MM.1S (cell line): ENCODE measurements around the gene GPC4.

Experiments
- DNase-seq: peaks from one replicate; pipeline ENCODE4 v3.0.0-alpha.2; 2015
- H2AFZ ChIP-seq: fragments of 300-600 bp; sonication (generic); 2 replicates; pipeline ENCODE4 v1.6.0; 2016; ENCODE audit warnings: antibody characterized with exemption, low read length
- H3F3A ChIP-seq: fragments of 300-600 bp; sonication (generic); 2 replicates; pipeline ENCODE4 v1.6.1; 2016; ENCODE audit warnings: mild to moderate bottlenecking, antibody characterized with exemption, low read length, moderate library complexity, mixed read lengths; ENCODE audit not compliant: insufficient read depth
- H3K27ac ChIP-seq: fragments of 300-600 bp; sonication (generic); 2 replicates; pipeline ENCODE4 v1.5.1; 2016; ENCODE audit warnings: mild to moderate bottlenecking, low read length
- H3K27me3 ChIP-seq: fragments of 300-600 bp; sonication (generic); replicated peaks from 2 replicates; pipeline ENCODE4 v1.6.0; 2016; ENCODE audit warnings: low read length; ENCODE audit not compliant: insufficient read depth
- H3K36me3 ChIP-seq: fragments of 300-600 bp; sonication (generic); replicated peaks from 2 replicates; pipeline ENCODE4 v1.6.1; 2016; ENCODE audit warnings: mild to moderate bottlenecking, low read length, mixed read lengths; ENCODE audit not compliant: insufficient read depth
- H3K4me1 ChIP-seq: fragments of 300-600 bp; sonication (generic); 2 replicates; pipeline ENCODE4 v1.6.1; 2016; ENCODE audit warnings: low read length, mixed read lengths
- H3K4me2 ChIP-seq: fragments of 300-600 bp; sonication (generic); 2 replicates; pipeline ENCODE4 v1.6.0; 2016; ENCODE audit warnings: low read depth, low read length
- H3K4me3 ChIP-seq: fragments of 300-600 bp; sonication (generic); 2 replicates; pipeline ENCODE4 v1.5.1; 2016; ENCODE audit warnings: low read length, mixed read lengths
- H3K79me2 ChIP-seq: fragments of 300-600 bp; sonication (generic); 2 replicates; pipeline ENCODE4 v1.6.1; 2016; ENCODE audit warnings: mixed run types, low read length, mixed read lengths
- H3K9ac ChIP-seq: fragments of 300-600 bp; sonication (generic); 2 replicates; pipeline ENCODE4 v1.6.1; 2016; ENCODE audit warnings: low read length, mixed read lengths
- H3K9me2 ChIP-seq: fragments of 300-600 bp; sonication (generic); replicated peaks from 2 replicates; pipeline ENCODE4 v1.6.1; 2016; ENCODE audit warnings: mild to moderate bottlenecking, low read length, mixed read lengths; ENCODE audit not compliant: insufficient read depth
- H3K9me3 ChIP-seq: fragments of 300-600 bp; sonication (generic); replicated peaks from 2 replicates; pipeline ENCODE4 v1.6.1; 2016; ENCODE audit warnings: mild to moderate bottlenecking, low read length, mixed read lengths; ENCODE audit not compliant: insufficient read depth
- H4K20me1 ChIP-seq: fragments of 300-600 bp; sonication (generic); 2 replicates; pipeline ENCODE4 v1.6.1; 2016; ENCODE audit warnings: mild to moderate bottlenecking, low read length, moderate library complexity, mixed read lengths; ENCODE audit not compliant: insufficient read depth
- EZH2 ChIP-seq: fragments of 300-600 bp; sonication (generic); optimal IDR thresholded peaks from 2 replicates; pipeline ENCODE3; 2017; ENCODE audit warnings: low read depth, mild to moderate bottlenecking, antibody characterized with exemption, low read length, mixed read lengths
- EZH2phosphoT487 ChIP-seq: fragments of 300-600 bp; sonication (generic); IDR thresholded peaks from 2 replicates; pipeline ENCODE4 v1.6.1; 2018; ENCODE audit warnings: antibody characterized with exemption, low read length
- TF ChIP-seq, protein P1 (sequence below): fragments of 300-600 bp; sonication (generic); IDR thresholded peaks from 2 replicates; pipeline ENCODE4 v1.5.1; 2016; ENCODE audit warnings: antibody characterized with exemption, low read length, mixed read lengths

The GPC4 gene

DNA sequence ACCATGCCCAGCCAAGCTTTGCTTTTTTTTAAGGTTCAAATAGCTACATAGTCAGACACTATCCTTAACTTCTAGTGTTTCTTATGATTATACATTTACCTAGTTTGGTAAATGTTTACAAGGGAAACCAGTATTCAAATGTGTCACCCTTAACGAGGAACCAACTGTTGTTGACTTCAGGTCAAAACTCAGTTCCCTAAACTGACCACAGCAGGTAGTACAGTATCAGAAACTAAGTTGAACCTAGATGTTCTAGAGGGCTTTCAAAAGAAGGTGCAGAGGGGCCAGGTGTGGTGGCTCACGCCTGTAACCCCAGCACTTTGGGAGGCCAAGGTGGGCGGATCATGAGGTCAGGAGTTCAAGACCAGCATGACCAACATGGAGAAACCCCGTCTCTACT lies 11.3 kb downstream of the GPC4 start:
- Histone ChIP-seq H3K9ac (no peak overlapping the region), H3K9me3 (no peaks in the 10 kb centered on the region), H3K27ac (no peak overlapping the region), H3F3A (no peaks in the 10 kb centered on the region), H3K79me2 (no peaks in the 10 kb centered on the region), H3K4me1 (no peaks in the 10 kb centered on the region), H3K36me3 (no peaks in the 10 kb centered on the region), H4K20me1 (no peaks in the 10 kb centered on the region), H3K9me2 (no peaks in the 10 kb centered on the region), H3K4me3 (no peak overlapping the region), H3K4me2 (no peak overlapping the region), H3K27me3 (no peaks in the 10 kb centered on the region), H2AFZ (no peak overlapping the region)
- TF ChIP-seq EZH2phosphoT487: no peak
- DNase-seq: no peak

DNA sequence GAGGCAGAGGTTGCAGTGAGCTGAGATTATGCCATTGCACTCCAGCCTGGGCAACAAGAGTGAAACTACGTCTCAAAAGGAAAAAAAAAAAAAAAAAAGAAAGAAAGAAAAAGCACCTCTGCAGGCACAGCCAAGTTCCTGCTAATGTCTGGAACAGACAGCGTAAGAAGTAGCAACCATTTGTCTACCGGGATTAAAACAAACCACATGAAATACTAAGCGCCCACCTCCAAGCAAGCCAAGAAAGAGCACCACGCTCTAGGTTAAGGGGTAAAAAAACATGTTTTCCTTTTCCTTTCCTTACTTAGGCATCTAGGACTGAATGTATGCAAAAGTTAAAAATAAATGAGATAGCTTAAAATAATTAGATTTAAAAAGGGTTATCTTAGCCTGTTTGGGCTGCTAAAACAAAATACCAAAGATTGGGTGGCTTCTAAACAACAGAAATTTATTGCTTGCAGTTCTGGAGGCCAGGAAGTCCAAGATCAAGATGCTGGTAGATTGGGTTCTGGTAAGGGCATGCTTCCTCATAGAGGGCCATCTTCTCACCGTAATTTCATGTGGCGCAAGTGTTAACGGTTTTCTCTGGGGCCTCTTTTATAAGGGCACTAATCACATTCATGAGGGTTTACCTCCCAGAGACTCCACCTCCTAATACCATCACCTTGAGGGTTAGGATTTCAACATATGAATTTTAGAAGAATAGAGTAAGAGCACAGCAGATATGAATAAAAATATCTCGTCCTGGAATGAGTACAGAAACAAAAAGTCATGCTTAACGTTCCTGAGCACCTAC lies 12.3 kb downstream of the GPC4 start:
- Histone ChIP-seq H3K79me2 (no peaks in the 10 kb centered on the region), H4K20me1 (no peaks in the 10 kb centered on the region), H3K9ac (no peak overlapping the region), H3K36me3 (no peaks in the 10 kb centered on the region), H3K4me3 (no peak overlapping the region), H3K4me1 (no peaks in the 10 kb centered on the region), H3K9me2 (no peaks in the 10 kb centered on the region), H3K4me2 (no peak overlapping the region), H3K27me3 (no peaks in the 10 kb centered on the region), H3K27ac (no peak overlapping the region), H2AFZ (no peak overlapping the region), H3K9me3 (no peaks in the 10 kb centered on the region), H3F3A (no peaks in the 10 kb centered on the region)
- DNase-seq: no peak
- TF ChIP-seq, protein P1, sequence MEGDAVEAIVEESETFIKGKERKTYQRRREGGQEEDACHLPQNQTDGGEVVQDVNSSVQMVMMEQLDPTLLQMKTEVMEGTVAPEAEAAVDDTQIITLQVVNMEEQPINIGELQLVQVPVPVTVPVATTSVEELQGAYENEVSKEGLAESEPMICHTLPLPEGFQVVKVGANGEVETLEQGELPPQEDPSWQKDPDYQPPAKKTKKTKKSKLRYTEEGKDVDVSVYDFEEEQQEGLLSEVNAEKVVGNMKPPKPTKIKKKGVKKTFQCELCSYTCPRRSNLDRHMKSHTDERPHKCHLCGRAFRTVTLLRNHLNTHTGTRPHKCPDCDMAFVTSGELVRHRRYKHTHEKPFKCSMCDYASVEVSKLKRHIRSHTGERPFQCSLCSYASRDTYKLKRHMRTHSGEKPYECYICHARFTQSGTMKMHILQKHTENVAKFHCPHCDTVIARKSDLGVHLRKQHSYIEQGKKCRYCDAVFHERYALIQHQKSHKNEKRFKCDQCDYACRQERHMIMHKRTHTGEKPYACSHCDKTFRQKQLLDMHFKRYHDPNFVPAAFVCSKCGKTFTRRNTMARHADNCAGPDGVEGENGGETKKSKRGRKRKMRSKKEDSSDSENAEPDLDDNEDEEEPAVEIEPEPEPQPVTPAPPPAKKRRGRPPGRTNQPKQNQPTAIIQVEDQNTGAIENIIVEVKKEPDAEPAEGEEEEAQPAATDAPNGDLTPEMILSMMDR: no peak
- TF ChIP-seq EZH2 (no peak), EZH2phosphoT487 (no peak)

DNA sequence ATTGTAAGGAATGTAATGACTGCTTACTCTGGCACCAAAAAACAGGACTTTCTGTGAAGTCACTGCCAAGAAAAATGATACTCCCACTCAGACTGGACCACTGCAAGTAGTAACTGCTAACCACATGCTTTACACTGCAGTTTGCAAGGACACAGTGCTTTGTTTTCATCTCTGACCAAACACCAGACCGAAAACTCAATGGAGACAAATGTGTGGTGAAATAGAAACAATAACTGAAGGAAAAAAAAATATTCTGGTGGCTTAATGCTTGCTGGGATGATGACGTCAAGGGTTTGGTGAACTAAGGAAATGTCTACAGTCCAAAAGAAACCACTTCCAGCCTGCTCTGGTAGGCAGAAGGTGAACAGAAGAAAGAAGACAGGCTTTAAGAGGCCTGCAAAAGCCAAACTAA lies 13.2 kb downstream of the GPC4 start:
- Histone ChIP-seq H3K79me2 (no peaks in the 10 kb centered on the region), H3K4me3 (no peak overlapping the region), H3K9me2 (no peaks in the 10 kb centered on the region), H3K9me3 (no peaks in the 10 kb centered on the region), H3F3A (no peaks in the 10 kb centered on the region), H3K9ac (no peak overlapping the region), H3K36me3 (no peaks in the 10 kb centered on the region), H3K27me3 (no peaks in the 10 kb centered on the region), H3K4me2 (no peak overlapping the region), H3K4me1 (no peaks in the 10 kb centered on the region), H4K20me1 (no peaks in the 10 kb centered on the region), H3K27ac (no peak overlapping the region), H2AFZ (no peak overlapping the region)
- no peak for DNase-seq
- TF ChIP-seq EZH2phosphoT487: no peak
- TF ChIP-seq, protein P1: no peak
- no peak for TF ChIP-seq EZH2

DNA sequence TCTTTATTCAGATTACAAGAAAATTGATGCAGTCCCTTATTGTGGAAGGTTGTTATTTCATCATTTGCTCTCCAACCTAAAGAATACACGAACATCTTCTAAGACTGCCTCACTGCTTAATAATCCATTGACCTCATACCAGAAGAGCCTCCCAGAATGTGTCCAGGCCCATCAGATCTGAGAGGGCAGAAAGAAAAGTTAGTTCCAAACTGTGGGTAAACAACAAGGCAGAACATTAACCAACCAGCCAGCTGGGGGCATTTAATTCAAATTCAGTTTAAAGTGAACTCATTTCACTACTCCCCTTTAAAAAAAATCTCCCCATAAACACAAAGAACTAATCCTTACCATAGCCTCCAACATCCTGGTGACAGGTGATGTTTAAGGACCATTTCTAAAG lies 13.8 kb downstream of the GPC4 start:
- Histone ChIP-seq H3K9me3 (no peaks in the 10 kb centered on the region), H3K36me3 (no peaks in the 10 kb centered on the region), H3K27me3 (no peaks in the 10 kb centered on the region), H3K9me2 (no peaks in the 10 kb centered on the region), H3F3A (no peaks in the 10 kb centered on the region), H3K27ac (no peak overlapping the region), H2AFZ (no peak overlapping the region), H3K4me1 (no peaks in the 10 kb centered on the region), H4K20me1 (no peaks in the 10 kb centered on the region), H3K9ac (no peak overlapping the region), H3K4me3 (no peak overlapping the region), H3K4me2 (no peak overlapping the region), H3K79me2 (no peaks in the 10 kb centered on the region)
- TF ChIP-seq, protein P1: no peak
- TF ChIP-seq EZH2phosphoT487: no peak
- DNase-seq: no peak
